SK-N-SH treated with all-trans-retinoic acid at 6 μM for 48 hours (cell line): ENCODE measurements around the gene EFCAB12.

Experiments used
- ARNTL ChIP-seq: fragments of 450-650 bp; formaldehyde crosslinking; IDR thresholded peaks from 2 replicates; pipeline ENCODE4 v1.5.0; 2020; ENCODE audit warnings: low read depth, mild to moderate bottlenecking, moderate library complexity, borderline replicate concordance
- CREB5 ChIP-seq: fragments of 250-450 bp; sonication (Bioruptor Pico); IDR thresholded peaks from 2 replicates; pipeline ENCODE4 v1.5.1; 2020; ENCODE audit warnings: low read depth, mild to moderate bottlenecking, moderate library complexity
- PATZ1 ChIP-seq: fragments of 250-450 bp; sonication (Bioruptor Pico); IDR thresholded peaks from 2 replicates; pipeline ENCODE4 v1.8.0; 2020; ENCODE audit warnings: mild to moderate bottlenecking, moderate library complexity, borderline replicate concordance
- ZFP3 ChIP-seq: fragments of 250-450 bp; sonication (Bioruptor Pico); IDR thresholded peaks from 2 replicates; pipeline ENCODE4 v1.5.0; 2020; ENCODE audit warnings: mild to moderate bottlenecking, moderate library complexity
- ZFP30 ChIP-seq: fragments of 450-650 bp; formaldehyde crosslinking; IDR thresholded peaks from 2 replicates; pipeline ENCODE4 v1.5.0; 2022; ENCODE audit warnings: mild to moderate bottlenecking, moderate library complexity
- ZNF8 ChIP-seq: fragments of 450-650 bp; formaldehyde crosslinking; IDR thresholded peaks from 2 replicates; pipeline ENCODE4 v1.5.0; 2020; ENCODE audit warnings: mild to moderate bottlenecking, moderate library complexity

GRCh38 chr3:129434140-129434539, 5.7 kb upstream of the EFCAB12 start:
- TF ChIP-seq ZFP3 (CRISPR knock-in tag) (no peak), ZFP30 (CRISPR knock-in tag) (no peak), ARNTL (CRISPR knock-in tag) (no peak), ZNF8 (CRISPR knock-in tag) (no peak), CREB5 (CRISPR knock-in tag) (no peak), PATZ1 (CRISPR knock-in tag) (no peak)
